IPS-NIHi7 (cell line): ENCODE data around the gene SPATA31E1.
"Not testable (repeated sequence)": the region's sequence is repeated elsewhere in the genome, so short reads cannot be mapped to it uniquely, and the experiment has no call there.

Source experiments
- DNase-seq: peaks from one replicate; pipeline ENCODE4 v3.0.0; 2012; ENCODE audit warnings: mixed read lengths; ENCODE audit errors: extremely low spot score

SPATA31E1 gene

DNA sequence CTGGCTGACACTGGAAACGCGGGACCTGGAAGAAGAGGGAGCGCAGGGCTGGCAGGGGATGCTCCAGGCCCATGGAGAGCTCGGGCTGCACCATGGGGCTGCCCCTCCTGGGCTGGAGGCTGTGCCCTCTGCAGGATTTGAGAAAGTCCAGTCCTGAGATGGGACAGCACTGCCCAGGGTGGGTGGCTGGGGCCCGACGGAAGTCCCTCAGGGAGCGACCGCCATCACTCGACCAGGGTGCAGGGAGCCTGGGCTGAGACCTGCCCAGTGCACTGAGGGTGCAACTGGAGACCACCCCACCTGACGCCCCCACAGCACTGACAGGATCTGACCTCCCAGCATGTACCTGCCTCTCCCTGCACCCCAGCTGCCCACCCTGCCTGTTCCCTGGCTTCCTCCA is 42.2 kb downstream of the SPATA31E1 start:
- DNase-seq: not testable (repeated sequence)

DNA sequence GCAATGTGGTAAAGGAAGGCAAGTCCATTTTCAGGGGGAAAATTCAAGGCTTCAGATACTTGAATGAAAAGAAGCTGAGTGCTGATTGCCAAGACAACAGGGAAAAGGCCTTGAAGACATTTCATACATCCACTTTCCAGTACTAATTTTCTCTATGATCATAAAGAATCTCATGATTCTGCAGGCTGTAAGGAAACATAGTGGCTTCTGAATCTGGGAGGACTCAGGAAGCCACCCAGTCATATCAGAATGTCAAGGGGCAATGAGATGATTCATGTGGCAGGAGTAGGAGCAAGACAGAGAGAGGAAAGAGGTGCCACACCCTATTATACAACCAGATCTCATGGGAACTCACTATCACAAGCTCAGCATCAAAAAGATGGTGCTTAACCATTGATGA is 46.5 kb downstream of the SPATA31E1 start:
- DNase-seq: not testable (repeated sequence)

DNA sequence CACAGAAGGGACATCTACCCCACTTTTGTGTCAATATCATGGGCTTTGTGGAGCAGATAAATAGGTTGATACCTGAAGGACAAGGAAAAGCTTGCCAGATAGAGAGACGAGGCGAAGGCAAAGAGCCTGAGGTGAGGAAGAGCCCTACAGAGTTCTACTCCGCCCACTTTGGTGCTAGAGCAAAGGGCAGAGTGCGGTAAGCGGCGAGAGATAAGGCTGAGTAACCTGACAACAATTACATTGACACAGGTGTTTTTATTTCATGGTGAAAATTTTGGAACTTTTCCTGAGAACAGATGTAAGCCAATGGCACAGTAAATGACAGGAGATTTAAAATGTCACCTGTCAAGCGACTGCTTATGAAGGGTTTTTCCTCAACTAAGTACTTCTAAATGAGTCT is 51.8 kb downstream of the SPATA31E1 start:
- DNase-seq: not testable (repeated sequence)

DNA sequence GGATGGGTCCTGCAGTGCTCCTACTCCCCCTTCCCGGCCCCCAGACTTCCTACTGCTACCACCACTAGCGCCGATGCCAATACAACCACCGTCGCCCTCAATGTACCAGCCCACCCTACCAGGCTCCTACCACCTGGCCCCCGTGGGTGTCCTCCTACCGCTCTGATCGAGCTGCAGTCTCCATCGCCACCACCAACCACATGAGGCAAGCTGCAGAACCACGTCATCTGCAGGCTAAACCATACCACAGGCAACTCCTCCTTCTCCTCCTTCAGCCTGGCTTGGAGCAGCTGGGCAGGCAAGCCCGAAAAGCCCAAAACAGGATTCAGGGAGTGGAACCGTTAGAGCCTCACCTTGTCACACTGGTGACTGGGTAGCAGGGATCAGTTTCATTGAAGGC is 54.7 kb downstream of the SPATA31E1 start:
- DNase-seq: not testable (repeated sequence)

DNA sequence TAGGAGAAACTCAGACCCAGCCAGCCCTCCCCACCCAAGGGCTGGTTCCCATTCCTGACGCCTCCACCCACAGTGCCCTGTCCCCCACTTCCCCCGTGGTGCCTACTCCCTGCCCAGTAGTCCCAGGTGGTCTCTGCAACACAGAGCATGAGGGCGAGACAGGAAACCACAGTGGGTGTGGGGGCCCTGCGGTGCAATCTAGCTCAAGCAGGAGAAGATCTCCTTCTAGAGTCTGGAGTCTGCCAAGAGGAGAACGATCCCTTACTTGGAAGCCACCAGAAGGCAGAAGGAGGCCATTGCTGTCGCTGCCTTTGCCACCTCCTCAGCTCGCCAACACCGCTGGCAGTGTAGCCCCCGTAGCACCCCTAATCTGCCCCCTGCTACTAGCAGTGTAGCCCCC is 55.2 kb downstream of the SPATA31E1 start:
- DNase-seq: not testable (repeated sequence)

DNA sequence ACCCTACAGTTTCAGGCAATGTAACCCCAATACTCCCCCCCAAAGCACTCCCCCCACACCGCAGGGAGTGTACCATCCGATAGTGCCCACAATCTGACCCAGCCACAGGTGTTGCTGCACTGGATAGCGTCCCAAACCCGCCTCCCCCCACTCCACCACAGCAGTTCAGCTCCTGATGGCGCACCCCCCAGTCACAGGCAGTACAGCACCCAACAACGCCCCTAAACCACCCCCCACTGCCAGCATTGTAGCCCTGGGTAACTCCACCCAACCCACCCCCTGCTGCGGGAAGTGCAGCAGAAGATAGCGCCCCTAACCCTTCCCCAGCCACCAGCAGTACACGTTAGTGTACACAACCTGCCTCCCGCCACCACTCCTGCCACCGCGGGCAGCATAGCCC is 55.7 kb downstream of the SPATA31E1 start:
- not testable (repeated sequence) for DNase-seq
